ENCODE measurements around the gene FAM149A.

GRCh38 chr4:186221624-186222023 is 117.1 kb downstream of the FAM149A start:
- TF ChIP-seq POLR2AphosphoS5 (IDR thresholded peaks at IDR 0.05) (no peak), POLR2A (IDR thresholded peaks at IDR 0.05) (no peak), CTCF (IDR thresholded peaks at IDR 0.05 in 8 of 11, conservative IDR thresholded peaks at IDR 0.05 in 3 of 11) (no peak)

All from spleen (tissue), 7 donors.